ENCODE measurements around the gene PSG5.
"Not testable (repeated sequence)": the region's sequence is repeated elsewhere in the genome, so short reads cannot be mapped to it uniquely, and the experiment has no call there.

DNA sequence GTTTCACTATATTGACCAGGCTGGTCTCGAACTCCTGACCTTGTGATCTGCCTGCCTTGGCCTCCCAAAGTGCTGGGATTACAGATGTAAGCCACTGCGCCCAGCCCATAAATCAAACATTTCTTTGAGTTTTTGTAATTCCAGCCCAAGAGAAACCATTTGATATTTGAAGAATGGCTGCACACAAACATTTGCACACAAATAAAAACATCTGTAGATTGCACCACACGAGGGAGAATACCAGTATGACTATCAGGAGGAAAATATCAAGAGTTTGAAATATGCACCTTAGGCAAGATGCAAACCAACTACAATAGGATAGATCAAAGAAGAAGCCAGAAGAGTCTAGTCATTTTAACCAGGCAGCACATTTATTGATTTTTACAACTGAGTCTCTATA is 20.4 kb downstream of the PSG5 start:
- not testable (repeated sequence) for TF ChIP-seq POLR2A (IDR thresholded peaks at IDR 0.05)
- TF ChIP-seq, protein P1, sequence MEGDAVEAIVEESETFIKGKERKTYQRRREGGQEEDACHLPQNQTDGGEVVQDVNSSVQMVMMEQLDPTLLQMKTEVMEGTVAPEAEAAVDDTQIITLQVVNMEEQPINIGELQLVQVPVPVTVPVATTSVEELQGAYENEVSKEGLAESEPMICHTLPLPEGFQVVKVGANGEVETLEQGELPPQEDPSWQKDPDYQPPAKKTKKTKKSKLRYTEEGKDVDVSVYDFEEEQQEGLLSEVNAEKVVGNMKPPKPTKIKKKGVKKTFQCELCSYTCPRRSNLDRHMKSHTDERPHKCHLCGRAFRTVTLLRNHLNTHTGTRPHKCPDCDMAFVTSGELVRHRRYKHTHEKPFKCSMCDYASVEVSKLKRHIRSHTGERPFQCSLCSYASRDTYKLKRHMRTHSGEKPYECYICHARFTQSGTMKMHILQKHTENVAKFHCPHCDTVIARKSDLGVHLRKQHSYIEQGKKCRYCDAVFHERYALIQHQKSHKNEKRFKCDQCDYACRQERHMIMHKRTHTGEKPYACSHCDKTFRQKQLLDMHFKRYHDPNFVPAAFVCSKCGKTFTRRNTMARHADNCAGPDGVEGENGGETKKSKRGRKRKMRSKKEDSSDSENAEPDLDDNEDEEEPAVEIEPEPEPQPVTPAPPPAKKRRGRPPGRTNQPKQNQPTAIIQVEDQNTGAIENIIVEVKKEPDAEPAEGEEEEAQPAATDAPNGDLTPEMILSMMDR (IDR thresholded peaks at IDR 0.05), result not testable (repeated sequence)
